GM19467 (cell line): ENCODE measurements around the gene GTF2A1.
"Not testable (repeated sequence)": the region's sequence is repeated elsewhere in the genome, so short reads cannot be mapped to it uniquely, and the experiment has no call there.

Experiments
- ATAC-seq: cut with Tn5 transposase; IDR thresholded peaks from one replicate; pipeline ENCODE4 v1.9.1; 2021; ENCODE audit warnings: mild to moderate bottlenecking, moderate library complexity; ENCODE audit not compliant: unreplicated experiment

GTF2A1 gene

DNA sequence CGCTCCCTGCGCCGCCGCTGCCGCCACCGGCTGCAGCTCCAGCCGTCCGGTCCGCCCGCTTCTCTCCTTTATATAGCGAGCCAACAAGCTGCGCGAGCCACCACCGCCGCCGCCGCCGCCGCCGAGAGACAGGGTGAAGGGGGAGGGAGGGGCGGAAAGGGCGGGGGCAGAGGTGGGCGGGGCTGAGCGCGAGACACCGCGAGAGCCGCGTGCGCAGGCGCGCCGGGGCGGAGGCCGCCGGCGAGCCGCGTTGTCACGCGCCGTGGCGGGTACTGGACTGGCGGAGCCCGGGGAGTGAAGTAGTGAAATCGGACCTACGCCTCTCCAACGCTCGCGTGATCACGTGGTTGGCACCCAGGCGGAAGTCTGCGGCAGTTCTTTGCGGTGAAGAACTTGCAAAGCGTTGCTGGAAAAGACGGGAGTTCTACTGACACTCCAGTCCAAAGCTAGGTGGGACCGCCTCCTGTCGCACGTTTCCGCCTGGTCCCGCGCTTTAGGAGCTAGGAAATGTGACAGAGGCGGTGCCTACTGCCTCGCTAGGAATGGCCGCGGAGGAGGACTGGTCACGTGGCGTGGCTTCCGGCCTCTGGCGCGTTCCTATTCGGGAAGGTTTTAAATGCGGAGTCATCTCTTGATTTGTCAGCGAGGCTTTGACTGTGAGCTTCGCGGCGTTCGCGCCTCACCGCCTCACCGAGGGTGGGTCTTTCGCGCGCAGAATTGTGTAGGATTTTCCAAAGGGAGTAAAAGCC is at the start of gene GTF2A1:
Gene GTF2A1, minus strand, starts transcription at position 130 of the 749 bp plus-strand sequence. CDS start 441 bp downstream, outside the sequence.
- ATAC-seq = peak; percentile 76

DNA sequence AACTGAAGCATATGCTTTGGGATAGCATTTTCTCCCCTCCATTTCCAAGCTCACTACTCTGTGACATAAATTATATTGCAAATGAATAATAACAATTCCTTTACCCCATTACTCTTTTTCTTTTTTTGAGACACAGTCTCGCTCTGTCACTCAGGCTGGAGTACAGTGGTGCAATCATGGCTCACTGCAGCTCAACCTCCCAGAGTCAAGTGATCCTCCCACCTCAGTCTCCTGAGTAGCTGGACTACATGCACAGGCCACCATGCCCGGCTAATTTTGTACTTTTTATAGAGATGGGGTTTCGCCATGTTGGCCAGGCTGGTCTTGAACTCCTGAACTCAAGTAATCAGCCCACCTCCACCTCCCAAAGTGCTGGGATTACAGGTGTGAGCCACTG is 49.2 kb upstream of the GTF2A1 start:
- ATAC-seq = no peak

DNA sequence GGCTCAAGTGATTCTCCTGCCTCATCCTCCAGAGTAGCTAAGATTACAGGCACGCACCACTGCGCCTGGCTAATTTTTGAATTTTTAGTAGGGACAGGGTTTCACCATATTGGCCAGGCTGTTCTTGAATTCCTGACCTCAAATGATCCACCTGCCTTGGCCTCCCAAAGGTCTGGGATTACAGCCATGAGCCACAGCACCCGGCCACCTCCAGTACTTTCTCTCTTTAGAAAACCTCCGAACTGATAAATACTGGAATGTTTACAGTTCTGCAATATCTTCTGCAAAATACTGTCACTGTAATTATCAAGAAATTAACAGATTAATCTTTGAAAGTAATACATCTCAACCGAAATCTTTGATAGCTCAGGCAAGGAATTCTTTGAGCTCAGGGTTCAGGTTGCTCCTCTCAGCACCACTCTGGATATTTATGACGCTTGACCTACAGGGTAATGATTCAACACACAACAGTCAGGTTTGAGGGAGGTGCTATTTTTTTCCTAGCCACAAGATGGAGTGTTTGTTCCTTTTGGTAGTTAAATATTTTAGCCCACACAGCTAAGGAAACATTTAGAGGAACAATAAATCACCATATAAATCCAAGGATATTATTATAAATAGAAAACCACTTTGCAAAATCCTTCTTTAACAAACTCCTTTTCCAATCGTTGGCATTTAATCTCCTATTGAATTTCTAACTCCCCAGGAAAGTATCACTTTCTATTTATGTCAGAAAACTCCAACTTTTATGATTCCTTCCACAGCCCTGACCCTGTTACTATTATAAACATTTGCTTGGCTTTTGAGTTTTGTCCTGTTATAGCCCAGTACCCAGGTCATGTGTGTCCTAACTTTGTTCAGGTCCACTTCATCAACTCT is 48.6 kb upstream of the GTF2A1 start:
- ATAC-seq = peak; percentile 75

DNA sequence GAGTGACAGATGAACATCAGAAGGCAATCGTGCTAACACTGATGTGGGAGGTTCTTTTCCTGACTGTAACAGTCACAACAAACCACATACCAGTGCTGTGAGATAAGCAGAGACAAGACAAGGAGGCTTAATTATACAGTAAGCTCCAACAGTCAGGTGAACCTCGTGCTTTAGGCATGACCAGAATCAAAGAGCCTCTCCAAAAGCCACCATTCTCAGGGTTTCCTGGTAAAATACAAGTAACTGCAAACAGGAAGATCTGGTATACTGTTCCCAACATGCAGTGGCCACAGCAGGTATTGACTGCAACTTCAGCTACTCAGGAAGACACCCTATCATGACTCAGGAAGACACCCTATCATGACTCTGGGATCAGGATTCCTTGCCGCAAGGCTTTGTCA is 47.3 kb upstream of the GTF2A1 start:
- no peak for ATAC-seq

DNA sequence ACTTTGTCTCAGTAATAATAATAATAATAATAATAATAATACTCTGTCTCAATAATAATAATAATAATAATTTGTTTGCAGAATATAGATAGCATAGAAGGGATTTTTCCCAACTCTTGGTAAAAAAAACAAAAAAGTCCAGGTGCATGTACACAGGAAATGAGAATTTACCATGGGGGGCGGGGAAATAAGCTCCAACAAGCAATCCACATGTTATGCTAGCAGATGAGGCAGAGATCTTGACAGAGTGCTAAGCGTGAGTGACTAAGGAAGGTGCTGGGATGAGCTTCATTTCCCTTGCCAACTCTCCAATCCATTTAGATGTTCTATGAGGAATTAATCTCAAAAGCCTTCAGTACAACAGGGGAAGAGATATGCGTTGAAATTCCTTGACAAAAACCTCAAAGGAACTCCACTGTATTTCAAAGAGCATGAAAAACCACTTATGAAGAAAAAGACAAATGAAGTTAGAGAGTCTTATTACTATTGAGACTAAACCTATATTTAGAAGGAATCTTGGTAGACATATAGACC is 44.9 kb upstream of the GTF2A1 start:
- no peak for ATAC-seq

DNA sequence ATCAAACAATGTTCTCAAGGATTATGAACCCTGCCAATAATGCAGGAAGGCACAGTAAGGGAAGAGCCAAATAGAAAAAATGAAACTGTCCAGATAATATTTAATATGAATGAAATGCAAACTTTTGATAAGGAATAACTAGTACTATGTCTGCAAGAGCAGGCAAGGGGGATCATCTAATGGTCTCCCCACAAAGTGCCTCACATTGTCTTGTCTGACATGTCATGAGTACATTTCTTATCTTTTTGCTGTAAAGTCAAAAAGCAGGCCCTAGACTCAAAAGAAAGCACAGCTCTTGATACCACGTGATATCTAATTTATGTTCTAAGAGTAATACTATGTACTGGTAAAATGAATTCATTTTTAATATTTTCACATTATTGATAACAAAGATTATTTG is 43.9 kb upstream of the GTF2A1 start:
- ATAC-seq = no peak

DNA sequence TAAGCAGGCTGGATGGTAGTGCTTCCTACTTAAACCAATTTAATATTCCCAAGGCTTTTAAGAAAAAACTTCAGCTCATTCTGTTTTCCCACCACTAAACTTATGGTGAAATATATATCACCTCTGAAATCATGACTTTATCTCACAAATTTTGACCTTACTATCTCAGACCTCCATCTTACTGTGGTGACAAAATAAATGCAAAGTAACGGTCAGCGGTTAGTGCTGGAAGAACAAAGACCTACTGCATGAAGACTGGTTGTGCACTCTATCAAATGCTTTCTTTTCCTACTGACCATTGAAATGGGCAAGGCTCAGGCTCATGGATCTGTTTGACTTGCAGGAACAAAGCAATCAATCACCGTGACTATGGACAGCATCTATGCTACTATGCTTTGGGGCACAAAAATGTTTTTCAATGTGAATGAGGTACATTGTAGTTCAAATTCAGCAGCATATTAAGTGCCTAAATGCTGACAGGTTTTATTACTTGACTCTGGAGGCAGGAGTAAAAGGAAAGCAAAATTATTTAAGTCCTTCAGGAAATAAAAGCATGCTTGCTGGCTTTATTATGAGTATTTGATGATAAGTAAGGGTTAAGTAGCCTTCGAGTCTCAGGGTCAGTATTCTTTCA is 43.1 kb upstream of the GTF2A1 start:
- no peak for ATAC-seq

DNA sequence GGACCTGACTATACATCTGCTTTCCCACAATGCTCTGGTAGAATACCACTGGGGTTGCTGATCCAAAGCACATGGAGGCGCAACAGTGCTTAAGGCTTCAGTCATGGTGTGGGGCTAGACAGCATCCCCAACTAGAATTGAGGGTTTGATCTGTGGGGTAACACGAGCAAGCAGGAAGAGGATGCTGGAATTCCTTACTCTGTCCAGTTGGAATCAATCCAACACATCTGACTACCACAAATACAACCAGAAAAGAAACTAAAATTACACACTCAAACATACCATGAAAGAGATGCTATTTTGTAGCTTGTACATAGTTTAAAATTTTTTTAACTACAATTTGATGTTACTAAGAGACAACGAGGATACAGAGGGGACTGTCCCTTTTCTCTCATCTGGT is 40.4 kb upstream of the GTF2A1 start:
- no peak for ATAC-seq

DNA sequence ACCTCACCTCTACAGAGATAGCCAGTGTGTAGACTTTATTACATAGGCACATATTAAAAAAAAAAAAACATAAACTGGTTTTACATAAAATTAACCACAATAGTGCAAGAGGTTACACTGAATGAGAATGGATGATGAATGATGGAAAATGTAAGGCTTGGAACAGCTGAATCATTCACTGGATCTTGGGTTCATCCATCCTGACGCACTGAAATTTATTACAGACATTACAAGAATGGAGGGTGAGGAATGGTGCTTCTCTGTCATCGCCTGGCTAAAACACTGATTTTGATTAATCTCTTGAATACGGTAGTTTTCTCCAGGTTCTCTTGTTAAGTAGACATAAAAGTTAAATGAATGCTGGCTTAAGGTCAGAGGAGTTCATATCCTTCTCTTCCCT is 40.0 kb upstream of the GTF2A1 start:
- ATAC-seq = no peak

DNA sequence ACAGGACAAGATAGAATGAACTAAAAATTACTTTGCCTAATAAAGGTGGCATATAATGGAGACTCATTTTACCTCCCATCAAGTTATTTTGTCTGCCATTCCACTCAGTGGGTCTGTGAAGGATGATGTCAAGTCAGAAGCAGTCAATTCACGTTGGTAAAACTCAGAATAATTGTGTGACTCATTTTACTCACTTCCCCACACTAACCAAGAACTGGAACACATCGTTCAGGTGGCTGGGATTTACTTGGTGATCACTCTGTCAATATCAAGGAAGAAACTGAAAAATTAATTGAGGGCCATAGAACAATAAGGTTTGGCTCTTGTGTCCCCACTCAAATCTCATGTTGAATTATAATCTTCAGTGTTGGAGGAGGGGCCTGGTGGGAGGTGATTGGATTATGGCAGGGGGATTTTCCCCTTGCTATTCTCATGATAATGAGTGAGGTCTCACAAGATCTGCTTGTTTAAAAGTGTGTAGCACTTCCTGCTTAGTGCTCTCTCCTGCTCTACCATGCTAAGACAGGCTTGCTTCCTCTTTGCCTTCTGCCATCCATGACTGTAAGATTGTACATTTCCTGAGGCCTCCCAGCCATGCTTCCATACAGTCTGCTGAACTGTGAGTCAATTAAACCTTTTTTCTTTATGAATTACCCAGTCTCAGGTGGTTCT is 35.7 kb upstream of the GTF2A1 start:
- ATAC-seq = no peak

DNA sequence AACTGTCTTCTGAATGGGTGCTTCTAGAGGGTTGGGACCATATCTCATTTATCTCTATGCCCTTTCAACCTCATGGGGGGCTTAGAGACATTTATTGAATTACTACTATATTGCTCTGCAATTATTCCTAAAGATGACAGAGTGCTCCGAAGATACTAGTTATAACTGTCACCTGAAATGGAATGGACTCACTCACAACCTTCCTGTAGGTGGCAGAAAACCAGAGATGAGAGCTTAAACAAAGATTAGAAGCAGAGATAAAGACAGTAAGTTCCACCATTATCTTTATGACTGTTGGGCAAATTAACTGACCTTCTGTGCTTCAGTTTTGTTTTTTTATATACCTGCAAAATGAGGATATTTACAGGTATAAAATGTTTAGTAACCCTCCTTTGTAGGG is 31.5 kb upstream of the GTF2A1 start:
- ATAC-seq = no peak

DNA sequence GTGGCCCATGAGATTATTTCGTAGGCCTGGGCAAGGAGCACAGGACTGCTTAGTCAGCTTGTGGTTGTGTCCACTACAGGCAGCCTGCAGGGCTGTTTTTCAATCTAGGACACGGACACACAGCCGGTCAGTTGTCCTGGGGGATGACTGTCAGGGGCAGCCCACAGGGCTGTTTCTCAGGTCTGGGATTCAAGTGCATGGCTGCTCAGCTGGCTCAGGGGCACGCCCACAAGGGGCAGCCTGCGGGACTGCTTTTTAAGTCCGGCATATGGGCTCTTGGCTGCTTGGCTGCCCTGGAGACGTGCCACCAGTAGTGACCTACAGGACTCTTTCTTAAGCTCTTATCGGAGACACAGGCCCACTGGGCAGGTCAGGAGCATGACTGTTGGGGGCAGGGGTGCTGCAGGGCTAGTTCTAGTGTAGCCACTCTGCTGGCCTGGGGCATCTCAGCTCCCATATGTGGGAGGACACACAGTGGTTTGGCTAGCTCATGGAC is 26.6 kb upstream of the GTF2A1 start:
- no peak for ATAC-seq

DNA sequence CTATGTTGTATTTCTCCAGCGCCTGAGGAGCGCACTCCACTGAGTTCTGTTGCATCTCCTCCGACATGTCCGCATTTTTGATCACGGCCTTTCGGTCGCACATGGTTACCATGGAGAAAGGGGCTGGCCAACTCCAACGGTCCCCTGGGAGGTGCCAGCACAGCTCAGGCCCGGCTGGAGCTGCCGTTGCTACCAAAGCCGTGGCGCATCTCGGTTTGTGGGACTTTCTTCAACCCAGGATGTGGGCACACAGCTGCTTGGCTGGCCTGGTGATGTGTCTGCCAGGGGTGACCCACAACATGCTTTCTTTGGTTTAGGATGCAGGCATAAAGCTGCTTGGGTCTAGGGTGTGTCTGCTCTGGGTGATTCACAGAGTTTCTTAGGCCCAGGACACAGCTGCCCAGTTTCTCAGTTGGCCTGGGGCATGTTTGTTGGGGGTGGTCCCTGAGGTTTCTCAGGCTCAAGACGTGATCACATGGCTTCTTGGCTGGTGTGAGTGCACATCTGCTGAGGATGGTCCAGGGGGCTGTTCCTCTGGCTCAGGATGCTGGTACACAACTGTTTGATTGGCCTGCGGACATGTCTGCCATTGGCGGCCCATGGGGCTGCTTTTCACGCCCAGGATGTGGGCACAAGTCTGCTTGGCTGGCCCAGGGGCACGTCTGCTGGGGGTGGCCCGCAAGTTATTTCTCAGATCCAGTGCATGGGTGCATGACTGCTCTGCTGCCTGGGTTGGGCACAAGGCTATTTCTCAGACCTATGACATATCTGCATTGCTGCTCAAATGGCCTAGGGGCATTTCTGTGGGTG is 25.9 kb upstream of the GTF2A1 start:
- no peak for ATAC-seq

DNA sequence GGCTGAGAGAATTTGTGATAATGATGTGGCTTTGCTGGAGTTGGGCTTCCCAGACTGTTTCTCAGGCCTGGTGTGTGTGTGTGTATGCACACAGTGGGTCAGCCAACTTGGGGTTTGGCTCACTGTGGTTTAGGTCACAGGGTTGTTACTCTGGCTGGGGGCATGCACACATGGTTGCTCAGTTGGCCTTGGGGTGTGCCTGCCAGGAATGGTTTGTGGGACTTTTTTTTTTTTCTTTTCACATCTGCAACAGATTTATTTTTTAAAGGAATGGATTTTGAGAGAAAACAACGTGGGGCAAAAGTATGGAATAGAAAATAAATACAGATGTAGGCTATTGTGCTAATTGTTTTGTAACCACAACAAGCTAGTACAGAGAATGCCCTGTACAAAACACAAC is 25.0 kb upstream of the GTF2A1 start:
- no peak for ATAC-seq

DNA sequence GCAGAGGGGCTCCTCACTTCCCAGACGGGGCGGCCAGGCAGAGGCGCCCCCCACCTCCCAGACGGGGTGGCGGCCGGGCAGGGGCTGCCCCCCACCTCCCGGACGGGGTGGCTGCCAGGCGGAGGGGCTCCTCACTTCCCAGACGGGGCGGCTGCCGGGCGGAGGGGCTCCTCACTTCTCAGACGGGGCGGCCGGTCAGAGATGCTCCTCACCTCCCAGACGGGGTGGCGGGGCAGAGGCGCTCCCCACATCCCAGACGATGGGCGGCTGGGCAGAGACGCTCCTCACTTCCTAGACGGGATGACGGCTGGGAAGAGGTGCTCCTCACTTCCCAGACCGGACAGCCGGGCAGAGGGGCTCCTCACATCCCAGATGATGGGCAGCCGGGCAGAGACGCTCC is 23.7 kb upstream of the GTF2A1 start:
- ATAC-seq = not testable (repeated sequence)

DNA sequence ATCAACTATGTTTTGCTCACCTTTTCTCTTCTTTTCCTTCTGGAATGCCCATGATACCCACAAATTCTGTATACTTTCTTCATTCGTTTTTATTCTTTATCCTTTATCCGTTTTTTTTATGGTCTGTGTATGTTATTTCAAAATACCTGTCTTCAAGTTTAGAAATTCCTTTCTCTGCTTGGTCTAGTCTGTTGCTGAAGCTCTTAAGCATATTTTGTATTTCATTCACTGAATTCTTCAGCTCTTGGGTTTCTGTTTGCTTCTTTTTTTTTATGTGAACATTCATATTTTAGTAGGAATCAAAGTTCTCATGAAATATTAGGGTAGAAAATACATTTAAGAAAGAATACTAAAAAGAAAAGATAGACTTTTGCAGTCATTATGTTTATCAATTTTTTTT is 22.7 kb upstream of the GTF2A1 start:
- no peak for ATAC-seq

DNA sequence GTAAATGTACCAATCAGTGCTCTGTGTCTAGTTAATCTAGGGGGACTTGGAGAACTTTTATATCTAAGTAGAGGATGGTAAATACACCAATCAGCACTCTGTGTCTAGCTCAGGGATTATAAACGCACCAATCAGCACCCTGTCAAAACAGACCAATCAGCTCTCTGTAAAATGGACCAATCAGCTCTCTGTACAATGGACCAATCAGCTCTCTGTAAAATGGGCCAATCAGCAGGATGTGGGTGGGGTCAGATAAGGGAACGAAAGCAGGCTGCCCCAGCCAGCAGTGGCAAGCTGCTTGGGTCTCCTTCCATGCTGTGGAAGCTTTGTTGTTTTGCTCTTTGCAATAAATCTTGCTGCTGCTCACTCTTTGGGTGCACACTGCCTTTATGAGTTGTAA is 16.1 kb upstream of the GTF2A1 start:
- ATAC-seq = not testable (repeated sequence)

DNA sequence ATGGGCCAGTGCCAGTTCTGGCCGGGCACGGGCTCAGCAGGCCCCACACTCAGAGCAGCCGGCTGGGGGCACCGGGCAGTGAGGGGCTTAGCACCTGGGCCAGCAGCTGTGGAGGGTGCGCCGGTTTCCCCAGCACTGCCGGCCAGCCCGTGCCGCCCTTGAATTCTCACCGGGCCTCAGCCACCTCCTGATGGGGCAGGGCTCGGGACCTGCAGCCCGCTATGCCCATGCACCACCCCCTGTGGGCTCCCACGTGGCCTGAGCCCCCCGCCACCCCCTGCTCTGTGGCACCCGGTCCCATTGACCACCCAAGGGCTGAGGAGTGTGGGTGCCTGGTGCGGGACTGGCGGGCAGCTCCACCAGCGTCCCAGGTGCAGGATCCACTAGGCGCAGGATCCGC is 15.4 kb upstream of the GTF2A1 start:
- no peak for ATAC-seq

DNA sequence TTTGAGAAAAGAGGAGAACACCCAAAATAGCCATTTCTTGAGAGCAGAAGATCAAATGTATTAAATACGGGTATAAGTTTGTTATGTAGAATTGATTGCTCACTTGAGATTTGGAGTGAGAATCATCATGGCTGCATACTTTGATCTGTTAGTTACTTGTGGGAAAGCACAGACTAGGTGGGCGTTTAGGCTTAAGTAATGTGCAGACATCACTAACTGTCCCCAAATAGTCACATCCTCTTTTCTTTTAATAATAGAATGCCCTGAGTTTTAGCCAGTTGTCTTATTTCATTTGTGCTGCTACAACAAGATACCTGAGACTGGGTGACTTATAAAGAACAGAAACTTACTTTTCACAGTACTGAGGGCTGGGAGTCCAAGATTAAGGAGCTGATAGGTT is 14.3 kb upstream of the GTF2A1 start:
- ATAC-seq = no peak

DNA sequence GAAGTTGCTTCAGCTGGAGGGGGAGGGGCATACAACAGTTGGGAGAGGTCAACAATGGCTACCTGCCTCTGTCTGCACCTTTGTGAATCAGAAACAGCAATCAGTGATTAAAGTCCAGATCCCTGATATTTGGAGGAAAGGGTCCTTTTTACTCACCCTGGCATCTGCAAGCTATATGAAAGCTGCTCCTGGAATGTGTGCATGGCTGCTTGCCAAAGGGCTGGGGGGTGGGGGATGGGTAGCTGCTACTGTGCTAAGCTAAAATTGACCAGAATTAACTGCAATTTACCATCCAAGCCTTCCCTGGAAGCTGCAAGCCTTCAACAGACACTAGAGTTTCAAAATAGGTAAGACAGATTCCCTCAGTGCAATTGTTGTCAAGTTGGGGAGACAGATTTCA is 13.5 kb upstream of the GTF2A1 start:
- ATAC-seq = no peak
